Caco-2 (cell line): Measurements from ENCODE around the gene KCNH4. TPM values are rescaled to one million over a fixed set of nuclear protein-coding genes. Genes with fewer than 3 reads are reported as not detected.

Experiments used
- BruUV-seq: library from RNA; stranded (reverse); fragments of 400-500 nt; replicated peaks from 2 replicates; lab custom pipeline; 2021; lab: Mats Ljungman, UMichigan
- CTCF ChIA-PET: fragments of 300-600 bp; sonication (Branson Sonifier 250); formaldehyde crosslinking; loops from one replicate; lab custom pipeline; 2022; ENCODE audit warnings: antibody characterized with exemption; lab: Charles Lee
- POLR2A ChIA-PET: fragments of 300-600 bp; sonication (Branson Sonifier 250); formaldehyde crosslinking; loops from one replicate; lab custom pipeline; 2022; ENCODE audit warnings: antibody characterized with exemption; lab: Charles Lee
- DNase-seq, 2 experiments: peaks; one replicate each; pipeline versions ENCODE4 v3.0.0 to v3.0.0-alpha.2; 2020 to 2022
- H3K27me3 ChIP-seq: replicated peaks from 2 replicates; pipeline ENCODE4 v1.6.0; 2011; ENCODE audit warnings: low read length; ENCODE audit not compliant: control insufficient read depth, insufficient read depth
- H3K36me3 ChIP-seq: 2 replicates; pipeline ENCODE4 v1.5.1; 2011; ENCODE audit warnings: low read length; ENCODE audit not compliant: control insufficient read depth, insufficient read depth
- H3K4me1 ChIP-seq: fragments of 250-450 bp; sonication (Bioruptor Pico); 2 replicates; pipeline ENCODE4 v1.5.1; 2020; ENCODE audit warnings: mild to moderate bottlenecking
- H3K4me3 ChIP-seq: 2 replicates; pipeline ENCODE4 v1.5.1; 2011; ENCODE audit warnings: low read depth, mild to moderate bottlenecking, control low read depth, low read length
- H3K9me3 ChIP-seq: fragments of 250-450 bp; sonication (Bioruptor Pico); 2 replicates; pipeline ENCODE4 v1.5.1; 2020; ENCODE audit warnings: mild to moderate bottlenecking, moderate library complexity
- H3K27ac Mint-ChIP-seq: one replicate; pipeline ENCODE4 v1.8.0; 2022; ENCODE audit warnings: mixed read lengths; ENCODE audit not compliant: unreplicated experiment
- H3K27me3 Mint-ChIP-seq: one replicate; pipeline ENCODE4 v1.8.0; 2022; ENCODE audit warnings: mixed read lengths; ENCODE audit not compliant: insufficient read depth, unreplicated experiment
- H3K36me3 Mint-ChIP-seq: one replicate; pipeline ENCODE4 v1.8.0; 2022; ENCODE audit warnings: mild to moderate bottlenecking, mixed read lengths; ENCODE audit not compliant: insufficient read depth, unreplicated experiment
- H3K4me1 Mint-ChIP-seq: one replicate; pipeline ENCODE4 v1.8.0; 2022; ENCODE audit warnings: low read depth, mixed read lengths; ENCODE audit not compliant: unreplicated experiment
- H3K4me3 Mint-ChIP-seq: one replicate; pipeline ENCODE4 v1.8.0; 2022; ENCODE audit warnings: mild to moderate bottlenecking, moderate library complexity, mixed read lengths; ENCODE audit not compliant: unreplicated experiment
- H3K9me3 Mint-ChIP-seq: one replicate; pipeline ENCODE4 v1.8.0; 2022; ENCODE audit warnings: mixed read lengths; ENCODE audit not compliant: unreplicated experiment
- intact Hi-C: fragments of 100-400 bp; cut with micrococcal nuclease; formaldehyde crosslinking; loops from one replicate; pipeline ENCODE4 v1.10.0; 2022; ENCODE audit not compliant: unreplicated experiment
- total RNA-seq: library from RNA; stranded (reverse); gene quantifications from 2 replicates; pipeline ENCODE4 v1.2.3, GENCODE V29; 2022
- TF ChIP-seq, protein P1 (sequence below), 2 experiments: fragments of 200-600 bp in 1 of 2; IDR thresholded peaks; 1 replicate in 1 of 2; 2 replicates in 1 of 2; pipeline versions ENCODE4 v1.5.1 to v1.8.0; 2011 to 2022; ENCODE audit warnings: antibody characterized with exemption in 1 of 2, control low read depth in 1 of 2, inconsistent platforms in 1 of 2, low read depth in 1 of 2, low read length in 1 of 2, mild to moderate bottlenecking in 1 of 2, moderate library complexity in 1 of 2; ENCODE audit not compliant: insufficient read depth in 1 of 2, severe bottlenecking in 1 of 2, unreplicated experiment in 1 of 2

Gene KCNH4
- total RNA-seq, 1 experiment from 2014 or later = 0.07 TPM

DNA sequence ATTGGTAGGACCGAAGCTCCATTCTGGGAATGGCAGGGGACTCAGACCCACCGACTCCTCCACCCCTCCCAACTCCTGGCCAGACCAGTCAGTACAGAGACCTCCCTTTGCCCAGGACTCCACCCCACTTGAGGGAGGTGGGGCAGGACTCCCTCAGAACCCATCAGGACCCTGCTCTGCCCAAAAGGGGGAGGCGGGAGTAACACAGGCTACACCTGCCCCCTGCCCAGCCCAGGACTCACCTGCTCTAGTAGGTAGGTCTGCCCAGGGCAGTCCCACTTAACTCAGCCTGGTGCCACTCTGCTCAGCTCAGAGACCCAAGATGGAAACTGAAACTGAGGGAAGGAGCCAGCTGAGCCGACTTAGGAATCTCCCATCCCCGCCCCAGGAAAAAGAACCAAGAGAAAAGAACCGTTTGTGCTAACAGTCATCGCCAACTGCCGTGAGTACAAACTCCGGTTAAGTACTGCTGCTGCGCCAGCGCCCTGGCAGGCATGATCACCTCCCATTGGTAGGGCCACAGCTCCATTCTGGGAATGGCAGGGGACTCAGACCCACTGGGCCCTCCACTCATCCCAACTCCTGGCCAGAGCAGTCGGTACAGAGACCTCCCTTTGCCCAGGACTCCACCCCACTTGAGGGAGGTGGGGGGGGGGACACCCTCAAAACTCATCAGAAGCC lies 68.9 kb downstream of the KCNH4 start:
- Histone ChIP-seq H3K4me3 (no peak overlapping the region), H3K36me3 (no peaks in the 10 kb centered on the region; the same call in none of the 2 replicates), H3K27me3 (no peaks in the 10 kb centered on the region), H3K9me3 (no peaks in the 10 kb centered on the region), H3K4me1 (no peaks in the 10 kb centered on the region)
- Mint-ChIP-seq H3K9me3 (no peaks in the 10 kb centered on the region), H3K27ac (no peak overlapping the region), H3K4me3 (no peak overlapping the region), H3K4me1 (no peaks in the 10 kb centered on the region), H3K27me3 (no peaks in the 10 kb centered on the region), H3K36me3 (peaks cover 22% of the 10 kb centered on the region)
- TF ChIP-seq, protein P1, sequence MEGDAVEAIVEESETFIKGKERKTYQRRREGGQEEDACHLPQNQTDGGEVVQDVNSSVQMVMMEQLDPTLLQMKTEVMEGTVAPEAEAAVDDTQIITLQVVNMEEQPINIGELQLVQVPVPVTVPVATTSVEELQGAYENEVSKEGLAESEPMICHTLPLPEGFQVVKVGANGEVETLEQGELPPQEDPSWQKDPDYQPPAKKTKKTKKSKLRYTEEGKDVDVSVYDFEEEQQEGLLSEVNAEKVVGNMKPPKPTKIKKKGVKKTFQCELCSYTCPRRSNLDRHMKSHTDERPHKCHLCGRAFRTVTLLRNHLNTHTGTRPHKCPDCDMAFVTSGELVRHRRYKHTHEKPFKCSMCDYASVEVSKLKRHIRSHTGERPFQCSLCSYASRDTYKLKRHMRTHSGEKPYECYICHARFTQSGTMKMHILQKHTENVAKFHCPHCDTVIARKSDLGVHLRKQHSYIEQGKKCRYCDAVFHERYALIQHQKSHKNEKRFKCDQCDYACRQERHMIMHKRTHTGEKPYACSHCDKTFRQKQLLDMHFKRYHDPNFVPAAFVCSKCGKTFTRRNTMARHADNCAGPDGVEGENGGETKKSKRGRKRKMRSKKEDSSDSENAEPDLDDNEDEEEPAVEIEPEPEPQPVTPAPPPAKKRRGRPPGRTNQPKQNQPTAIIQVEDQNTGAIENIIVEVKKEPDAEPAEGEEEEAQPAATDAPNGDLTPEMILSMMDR (IDR thresholded peaks at IDR 0.05; ENCODE audit: insufficient read depth in 1 of 2, low read depth in 1 of 2, low read length in 1 of 2, severe bottlenecking in 1 of 2, unreplicated experiment in 1 of 2) = no peak
- DNase-seq = no peak
- intact Hi-C loops = no loop called here
- no TSS peak for BruUV-seq
- ChIA-PET CTCF (interaction anchor here (0.6 kb wide), 1 partner anchor 146 kb away, joined by 3 read pairs; no protein-coding TSS in a partner anchor), POLR2A (no interaction called here)

DNA sequence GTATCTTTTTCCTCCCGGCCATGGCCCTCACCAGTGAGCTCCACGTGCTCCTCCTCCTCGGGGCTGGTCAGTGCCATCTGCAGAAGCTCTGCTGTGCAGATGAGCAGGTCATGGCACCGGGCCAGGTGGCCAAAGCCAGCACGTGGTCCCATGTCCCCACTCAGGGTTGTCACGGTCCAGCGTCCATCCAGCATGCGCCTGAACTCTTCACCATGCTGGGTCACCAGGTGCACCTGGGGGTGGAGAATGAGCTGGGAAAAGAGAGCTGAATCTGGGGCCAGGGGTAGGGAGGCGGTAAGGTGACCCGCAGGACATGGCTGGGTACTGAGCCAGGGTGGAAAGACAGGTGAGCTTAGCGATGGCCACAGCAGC lies 69.7 kb downstream of the KCNH4 start:
- H3K4me3 ChIP-seq = no peak overlapping the region
- Mint-ChIP-seq H3K4me3 (no peak overlapping the region), H3K9me3 (no peaks in the 10 kb centered on the region), H3K36me3 (peaks cover 14% of the 10 kb centered on the region), H3K27ac (no peak overlapping the region), H3K4me1 (no peaks in the 10 kb centered on the region), H3K27me3 (no peaks in the 10 kb centered on the region)
- BruUV-seq = no TSS peak
- CTCF ChIA-PET = interaction anchor here (0.6 kb wide), 1 partner anchor 145 kb away, joined by 3 read pairs; no protein-coding TSS in a partner anchor
- TF ChIP-seq, protein P1 (IDR thresholded peaks at IDR 0.05; ENCODE audit: insufficient read depth in 1 of 2, low read depth in 1 of 2, low read length in 1 of 2, severe bottlenecking in 1 of 2, unreplicated experiment in 1 of 2) = no peak
- POLR2A ChIA-PET = no interaction called here
- intact Hi-C loops = no loop called here
- DNase-seq = no peak
- H3K4me1 ChIP-seq = no peaks in the 10 kb centered on the region
- H3K27me3 ChIP-seq = no peaks in the 10 kb centered on the region
- H3K9me3 ChIP-seq = no peaks in the 10 kb centered on the region
- no peaks in the 10 kb centered on the region; the same call in 1 of the 2 replicates for H3K36me3 ChIP-seq

DNA sequence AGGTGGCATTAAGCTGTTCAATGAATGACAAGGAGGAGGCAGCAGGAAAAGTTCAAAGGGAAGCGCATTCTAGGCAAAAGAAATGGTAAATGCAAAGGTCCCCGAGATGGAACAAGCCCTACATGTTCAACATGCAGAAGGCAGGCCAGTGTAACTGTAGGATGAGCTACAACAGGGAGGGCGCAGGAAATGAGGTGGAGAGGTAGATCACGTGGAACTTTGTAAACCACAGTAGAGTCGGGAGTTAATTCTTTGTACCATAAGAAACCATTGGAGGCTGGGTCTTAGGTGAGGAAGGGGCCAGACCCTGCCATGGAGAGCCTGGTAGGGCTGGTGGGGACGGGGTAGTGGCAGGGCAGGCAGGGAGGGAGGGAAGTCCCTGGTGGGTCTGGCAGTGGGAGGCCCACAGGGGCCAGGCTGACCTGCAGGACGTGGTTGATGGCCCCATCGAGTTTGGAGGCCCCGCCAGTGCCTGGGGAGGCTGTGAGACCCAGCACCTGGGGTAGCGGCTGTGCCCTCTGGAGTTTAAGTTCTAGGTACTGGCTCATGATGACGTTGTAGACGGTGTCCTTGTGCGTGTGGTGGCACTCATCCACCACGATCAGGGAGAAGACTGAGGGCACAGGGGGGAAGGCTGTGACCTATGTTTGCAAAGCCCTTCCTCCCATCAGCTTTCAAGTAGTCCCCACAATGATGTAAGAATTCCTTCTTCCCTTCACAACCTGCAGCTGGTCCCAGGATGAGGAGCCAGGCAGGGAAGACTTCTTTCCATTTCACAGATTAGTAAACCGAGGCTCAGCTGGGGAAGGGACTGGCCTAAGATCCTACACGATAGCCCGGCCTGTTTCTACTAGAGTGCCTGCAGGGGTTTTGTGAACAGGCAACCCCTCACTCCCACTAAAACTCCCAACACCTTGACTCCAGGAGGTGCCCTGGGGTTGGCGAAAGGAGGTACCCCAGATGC lies 70.4 kb downstream of the KCNH4 start:
- Mint-ChIP-seq H3K4me3 (no peak overlapping the region), H3K36me3 (peaks cover 14% of the 10 kb centered on the region), H3K9me3 (no peaks in the 10 kb centered on the region), H3K4me1 (no peaks in the 10 kb centered on the region), H3K27ac (no peak overlapping the region), H3K27me3 (peaks cover 3% of the 10 kb centered on the region)
- no peak for DNase-seq
- intact Hi-C loops = no loop called here
- TF ChIP-seq, protein P1 (IDR thresholded peaks at IDR 0.05; ENCODE audit: insufficient read depth in 1 of 2, low read depth in 1 of 2, low read length in 1 of 2, severe bottlenecking in 1 of 2, unreplicated experiment in 1 of 2) = no peak
- Histone ChIP-seq H3K9me3 (no peaks in the 10 kb centered on the region), H3K27me3 (no peaks in the 10 kb centered on the region), H3K4me3 (no peak overlapping the region), H3K36me3 (no peaks in the 10 kb centered on the region; the same call in 1 of the 2 replicates), H3K4me1 (no peaks in the 10 kb centered on the region)
- CTCF ChIA-PET = interaction anchor here (0.8 kb wide), 1 partner anchor 187 kb away, joined by 3 read pairs; no protein-coding TSS in a partner anchor
- no TSS peak for BruUV-seq
- POLR2A ChIA-PET = no interaction called here
